Osteoblast (primary cell): ENCODE results near the gene PDGFB. TPM values are rescaled to one million over a fixed set of nuclear protein-coding genes. Genes with fewer than 3 reads are reported as not detected.

Source experiments
- DNase-seq: peaks from one replicate; pipeline ENCODE4 v3.0.0; 2011; ENCODE audit warnings: low spot score, mixed read lengths; ENCODE audit not compliant: insufficient read length; ENCODE audit errors: missing footprints
- H2AFZ ChIP-seq: 2 replicates; pipeline ENCODE4 v1.6.0; 2011; ENCODE audit warnings: mild to moderate bottlenecking, low read length
- H3K27ac ChIP-seq: 2 replicates; pipeline ENCODE4 v1.5.1; 2011; ENCODE audit warnings: mild to moderate bottlenecking, low read depth, low read length, moderate library complexity
- H3K27me3 ChIP-seq: 2 replicates; pipeline ENCODE4 v1.6.0; 2012; ENCODE audit warnings: mild to moderate bottlenecking, control low read depth, inconsistent platforms, low read length, moderate library complexity; ENCODE audit not compliant: insufficient read depth
- H3K36me3 ChIP-seq: 2 replicates; pipeline ENCODE4 v1.5.1; 2011; ENCODE audit warnings: mild to moderate bottlenecking, low read length, control low read depth, moderate library complexity; ENCODE audit not compliant: insufficient read depth
- H3K4me1 ChIP-seq: 2 replicates; pipeline ENCODE4 v1.5.1; 2011; ENCODE audit warnings: mild to moderate bottlenecking, low read length, control low read depth, moderate library complexity; ENCODE audit not compliant: insufficient read depth
- H3K4me2 ChIP-seq: 2 replicates; pipeline ENCODE4 v1.6.0; 2011; ENCODE audit warnings: mild to moderate bottlenecking, low read length; ENCODE audit not compliant: insufficient read depth
- H3K4me3 ChIP-seq: fragments of 200-600 bp; sonication (generic); 3 replicates; pipeline ENCODE4 v1.5.1; 2012; ENCODE audit warnings: mild to moderate bottlenecking, low read length, inconsistent platforms; ENCODE audit not compliant: insufficient read depth
- H3K79me2 ChIP-seq: 2 replicates; pipeline ENCODE4 v1.6.0; 2012; ENCODE audit warnings: mild to moderate bottlenecking, low read length, control low read depth, inconsistent platforms; ENCODE audit not compliant: insufficient read depth
- H3K9me3 ChIP-seq: 2 replicates; pipeline ENCODE4 v1.5.1; 2011; ENCODE audit warnings: low read depth, low read length, control low read depth
- H4K20me1 ChIP-seq: 2 replicates; pipeline ENCODE4 v1.6.0; 2012; ENCODE audit warnings: mild to moderate bottlenecking, low read length, control low read depth; ENCODE audit not compliant: insufficient read depth
- total RNA-seq: library from RNA; depleted of rRNA; stranded (reverse); fragments of >200 nt; gene quantifications from 2 replicates; pipeline ENCODE4 v1.2.3, GENCODE V29; 2012
- TF ChIP-seq, protein P1 (sequence below): IDR thresholded peaks from 2 replicates; pipeline ENCODE4 v1.5.1; 2011; ENCODE audit warnings: mild to moderate bottlenecking, low read depth, low read length, moderate library complexity; ENCODE audit errors: extremely low read depth

PDGFB gene
- total RNA-seq, 1 donor, result under 0.01 TPM

DNA sequence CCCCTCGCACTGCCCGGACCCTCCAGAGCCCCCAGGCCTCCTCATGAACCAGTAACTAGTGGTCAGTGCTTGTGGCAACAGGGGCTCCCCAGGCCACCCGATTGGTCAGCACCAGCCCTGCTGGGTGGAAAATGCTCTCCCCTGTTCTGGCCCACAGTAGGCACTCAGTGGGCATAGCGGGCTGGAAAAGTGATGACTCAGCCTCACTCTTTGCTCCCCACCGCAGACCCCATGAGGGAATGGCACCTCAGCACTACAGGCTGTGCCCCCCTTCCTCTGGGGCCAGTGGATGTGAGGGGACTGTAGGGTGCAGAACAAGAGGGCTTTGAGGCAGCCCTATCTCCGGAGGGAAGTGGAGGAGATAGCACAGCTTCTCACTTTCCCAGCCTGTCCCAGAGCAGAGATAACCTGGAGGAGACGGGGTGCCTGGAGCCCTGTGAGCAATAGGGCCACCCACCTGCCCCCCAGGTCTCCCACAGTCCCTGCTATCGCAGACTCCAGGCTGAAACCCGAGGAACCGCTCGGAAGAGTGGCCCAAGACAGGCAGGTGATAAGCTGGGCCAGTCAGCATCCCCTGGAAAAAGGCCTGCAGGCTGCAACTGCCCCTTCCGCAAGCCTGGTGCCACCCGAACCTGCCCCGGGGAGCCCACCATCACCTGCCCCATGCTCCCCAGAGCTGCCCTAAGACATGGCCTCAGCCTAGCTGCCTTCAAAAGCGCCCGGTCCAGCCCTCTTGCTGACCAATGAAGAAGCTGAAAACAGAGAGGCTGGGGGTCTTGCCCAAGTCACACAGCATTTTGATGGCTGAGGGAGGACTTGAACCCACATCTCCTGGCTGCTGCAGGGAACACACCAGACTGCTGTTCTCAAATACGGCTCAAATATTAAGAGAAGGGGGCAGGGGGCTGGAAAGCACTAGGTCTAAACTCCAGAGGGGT lies 29.4 kb upstream of the PDGFB start:
- Histone ChIP-seq H3K4me3 (no peak overlapping the region), H3K4me1 (peaks cover 12% of the 10 kb centered on the region), H2AFZ (no peak overlapping the region), H4K20me1 (no peaks in the 10 kb centered on the region), H3K79me2 (no peaks in the 10 kb centered on the region), H3K4me2 (no peak overlapping the region), H3K9me3 (peaks cover 2% of the 10 kb centered on the region), H3K27me3 (no peaks in the 10 kb centered on the region), H3K36me3 (no peaks in the 10 kb centered on the region), H3K27ac (no peak overlapping the region)
- TF ChIP-seq, protein P1, sequence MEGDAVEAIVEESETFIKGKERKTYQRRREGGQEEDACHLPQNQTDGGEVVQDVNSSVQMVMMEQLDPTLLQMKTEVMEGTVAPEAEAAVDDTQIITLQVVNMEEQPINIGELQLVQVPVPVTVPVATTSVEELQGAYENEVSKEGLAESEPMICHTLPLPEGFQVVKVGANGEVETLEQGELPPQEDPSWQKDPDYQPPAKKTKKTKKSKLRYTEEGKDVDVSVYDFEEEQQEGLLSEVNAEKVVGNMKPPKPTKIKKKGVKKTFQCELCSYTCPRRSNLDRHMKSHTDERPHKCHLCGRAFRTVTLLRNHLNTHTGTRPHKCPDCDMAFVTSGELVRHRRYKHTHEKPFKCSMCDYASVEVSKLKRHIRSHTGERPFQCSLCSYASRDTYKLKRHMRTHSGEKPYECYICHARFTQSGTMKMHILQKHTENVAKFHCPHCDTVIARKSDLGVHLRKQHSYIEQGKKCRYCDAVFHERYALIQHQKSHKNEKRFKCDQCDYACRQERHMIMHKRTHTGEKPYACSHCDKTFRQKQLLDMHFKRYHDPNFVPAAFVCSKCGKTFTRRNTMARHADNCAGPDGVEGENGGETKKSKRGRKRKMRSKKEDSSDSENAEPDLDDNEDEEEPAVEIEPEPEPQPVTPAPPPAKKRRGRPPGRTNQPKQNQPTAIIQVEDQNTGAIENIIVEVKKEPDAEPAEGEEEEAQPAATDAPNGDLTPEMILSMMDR, result no peak
- DNase-seq, result no peak

DNA sequence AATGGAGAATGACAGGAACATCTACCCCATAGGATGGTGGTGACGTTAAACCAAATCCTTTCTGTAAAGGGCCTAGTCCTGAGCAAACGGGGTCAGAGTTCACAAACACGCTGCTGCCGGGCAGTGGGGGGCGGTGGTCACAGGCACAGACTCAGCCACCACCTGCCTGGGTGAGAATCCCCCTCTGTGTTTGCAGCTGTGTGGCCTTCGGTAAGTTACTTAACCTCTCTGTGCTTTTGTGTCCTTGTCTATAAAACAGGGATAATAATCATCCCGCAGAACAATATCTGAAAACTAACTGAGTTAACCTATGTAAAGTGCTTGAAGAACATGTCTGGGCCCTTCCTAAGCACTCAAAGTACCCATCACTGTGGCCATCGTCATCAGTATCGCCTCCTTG lies 26.0 kb upstream of the PDGFB start:
- no peaks in the 10 kb centered on the region for H4K20me1 ChIP-seq
- no peak overlapping the region for H3K4me3 ChIP-seq
- DNase-seq, result no peak
- H3K9me3 ChIP-seq, result peaks cover 2% of the 10 kb centered on the region
- H3K4me1 ChIP-seq, result peaks cover 7% of the 10 kb centered on the region
- H3K27me3 ChIP-seq, result no peaks in the 10 kb centered on the region
- H3K36me3 ChIP-seq, result no peaks in the 10 kb centered on the region
- H2AFZ ChIP-seq, result no peak overlapping the region
- TF ChIP-seq, protein P1, result no peak
- H3K27ac ChIP-seq, result no peak overlapping the region
- H3K4me2 ChIP-seq, result no peak overlapping the region
- no peaks in the 10 kb centered on the region for H3K79me2 ChIP-seq

DNA sequence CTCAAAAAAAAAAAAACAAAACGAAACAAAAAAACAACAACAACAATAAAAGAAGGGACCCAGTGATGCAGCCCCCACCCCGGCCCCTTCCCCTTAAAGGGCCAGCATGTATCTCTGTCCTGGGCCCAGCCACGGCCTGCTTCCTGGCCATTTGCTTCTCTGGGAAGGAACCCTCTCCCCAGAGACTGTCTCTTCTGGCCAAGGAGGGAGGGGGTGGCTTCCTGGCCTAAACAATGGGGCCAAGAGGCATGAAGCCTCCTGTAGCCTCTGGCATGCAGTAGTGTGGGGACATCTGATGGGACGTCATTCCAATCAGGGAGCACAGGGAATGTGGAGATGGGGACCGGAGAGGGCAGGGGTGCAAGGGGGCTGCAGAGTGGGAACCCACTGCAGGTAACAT lies 25.5 kb upstream of the PDGFB start:
- no peak for DNase-seq
- Histone ChIP-seq H2AFZ (no peak overlapping the region), H4K20me1 (no peaks in the 10 kb centered on the region), H3K79me2 (no peaks in the 10 kb centered on the region), H3K27me3 (no peaks in the 10 kb centered on the region), H3K27ac (no peak overlapping the region), H3K4me2 (no peak overlapping the region), H3K36me3 (no peaks in the 10 kb centered on the region), H3K4me3 (no peak overlapping the region), H3K9me3 (peaks cover 2% of the 10 kb centered on the region), H3K4me1 (peaks cover 7% of the 10 kb centered on the region)
- TF ChIP-seq, protein P1, result no peak

DNA sequence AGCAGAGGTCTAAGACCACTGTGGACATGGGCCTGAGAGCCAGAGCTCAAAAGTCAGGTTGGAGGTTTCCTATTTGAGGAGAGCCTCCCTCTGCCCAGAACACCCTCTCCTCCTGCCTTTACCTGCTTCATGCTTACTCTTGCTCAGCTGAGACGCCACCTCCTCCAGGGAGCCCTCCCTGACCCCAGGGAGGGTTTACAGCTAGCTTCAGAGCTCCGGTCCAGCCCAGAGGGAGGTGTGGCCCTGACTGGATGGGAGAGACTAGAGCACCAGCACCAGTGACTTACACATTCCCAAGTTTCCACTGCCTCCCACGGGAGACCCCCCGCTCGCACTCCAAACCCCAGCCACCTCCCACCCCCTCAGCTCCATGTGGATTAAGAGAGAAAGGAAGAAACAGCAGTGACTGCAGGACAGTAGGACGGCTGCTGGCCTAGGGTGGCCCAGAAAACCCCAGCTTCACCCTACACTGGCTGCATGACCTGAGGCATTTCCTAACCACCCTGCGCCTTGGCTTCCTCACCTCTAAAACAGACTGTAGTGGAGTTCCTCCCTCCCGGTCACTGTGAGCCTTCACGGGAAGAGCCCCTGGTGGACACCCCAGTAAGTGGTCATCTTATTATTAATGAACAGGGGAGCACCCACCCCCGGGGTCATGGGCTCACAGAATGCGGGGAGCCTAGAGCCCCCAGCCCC lies 24.5 kb upstream of the PDGFB start:
- Histone ChIP-seq H3K4me3 (no peak overlapping the region), H4K20me1 (no peaks in the 10 kb centered on the region), H3K27ac (no peak overlapping the region), H3K9me3 (peaks cover 2% of the 10 kb centered on the region), H3K36me3 (no peaks in the 10 kb centered on the region), H2AFZ (no peak overlapping the region), H3K79me2 (no peaks in the 10 kb centered on the region), H3K27me3 (no peaks in the 10 kb centered on the region), H3K4me1 (peaks cover 7% of the 10 kb centered on the region), H3K4me2 (no peak overlapping the region)
- DNase-seq, result no peak
- TF ChIP-seq, protein P1, result no peak
